NB4 (cell line): Measurements from ENCODE around the gene PLXNA2.

Source experiments
- DNase-seq: peaks from one replicate; pipeline ENCODE4 v3.0.0; 2010; ENCODE audit warnings: low read depth
- H3K4me3 ChIP-seq: one replicate; pipeline ENCODE4 v1.5.1; 2011; ENCODE audit warnings: mild to moderate bottlenecking, low read depth, low read length, moderate library complexity
- MYC ChIP-seq: IDR thresholded peaks from 2 replicates; pipeline ENCODE4 v1.6.1; 2011; ENCODE audit warnings: low read depth, low read length
- POLR2A ChIP-seq: IDR thresholded peaks from 2 replicates; pipeline ENCODE4 v1.6.1; 2011; ENCODE audit warnings: mild to moderate bottlenecking; ENCODE audit not compliant: insufficient read length; ENCODE audit errors: extremely low read depth
- TF ChIP-seq, protein P1 (sequence below): IDR thresholded peaks from one replicate; pipeline ENCODE4 v1.5.1; 2012; ENCODE audit warnings: low read depth, low read length
- TF ChIP-seq, protein P2 (sequence below): IDR thresholded peaks from 2 replicates; pipeline ENCODE4 v1.6.1; 2011; ENCODE audit warnings: low read depth, low read length

PLXNA2 gene

DNA sequence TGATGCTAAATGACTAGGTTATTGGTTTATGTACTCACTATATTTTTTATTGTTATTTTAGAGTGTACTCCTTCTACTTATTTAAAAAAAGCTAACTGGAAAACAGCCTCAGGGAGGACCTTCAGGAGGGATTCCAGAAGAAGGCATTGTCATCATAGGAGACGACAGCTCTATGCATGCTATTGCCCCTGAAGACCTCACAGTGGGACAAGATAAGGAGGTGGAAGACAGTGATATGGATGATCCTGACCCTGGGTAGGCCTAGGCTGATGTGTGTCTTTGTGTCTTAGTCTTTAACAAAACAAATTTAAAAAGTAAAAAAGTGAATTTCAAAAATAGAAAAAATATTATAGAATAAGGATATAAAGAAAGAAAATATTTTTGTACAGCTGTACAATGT is 177.6 kb downstream of the PLXNA2 start:
- no peak overlapping the region for H3K4me3 ChIP-seq
- TF ChIP-seq MYC (no peak), POLR2A (no peak)
- TF ChIP-seq, protein P1, sequence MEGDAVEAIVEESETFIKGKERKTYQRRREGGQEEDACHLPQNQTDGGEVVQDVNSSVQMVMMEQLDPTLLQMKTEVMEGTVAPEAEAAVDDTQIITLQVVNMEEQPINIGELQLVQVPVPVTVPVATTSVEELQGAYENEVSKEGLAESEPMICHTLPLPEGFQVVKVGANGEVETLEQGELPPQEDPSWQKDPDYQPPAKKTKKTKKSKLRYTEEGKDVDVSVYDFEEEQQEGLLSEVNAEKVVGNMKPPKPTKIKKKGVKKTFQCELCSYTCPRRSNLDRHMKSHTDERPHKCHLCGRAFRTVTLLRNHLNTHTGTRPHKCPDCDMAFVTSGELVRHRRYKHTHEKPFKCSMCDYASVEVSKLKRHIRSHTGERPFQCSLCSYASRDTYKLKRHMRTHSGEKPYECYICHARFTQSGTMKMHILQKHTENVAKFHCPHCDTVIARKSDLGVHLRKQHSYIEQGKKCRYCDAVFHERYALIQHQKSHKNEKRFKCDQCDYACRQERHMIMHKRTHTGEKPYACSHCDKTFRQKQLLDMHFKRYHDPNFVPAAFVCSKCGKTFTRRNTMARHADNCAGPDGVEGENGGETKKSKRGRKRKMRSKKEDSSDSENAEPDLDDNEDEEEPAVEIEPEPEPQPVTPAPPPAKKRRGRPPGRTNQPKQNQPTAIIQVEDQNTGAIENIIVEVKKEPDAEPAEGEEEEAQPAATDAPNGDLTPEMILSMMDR = no peak
- TF ChIP-seq, protein P2, sequence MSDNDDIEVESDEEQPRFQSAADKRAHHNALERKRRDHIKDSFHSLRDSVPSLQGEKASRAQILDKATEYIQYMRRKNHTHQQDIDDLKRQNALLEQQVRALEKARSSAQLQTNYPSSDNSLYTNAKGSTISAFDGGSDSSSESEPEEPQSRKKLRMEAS = no peak
- DNase-seq = no peak

DNA sequence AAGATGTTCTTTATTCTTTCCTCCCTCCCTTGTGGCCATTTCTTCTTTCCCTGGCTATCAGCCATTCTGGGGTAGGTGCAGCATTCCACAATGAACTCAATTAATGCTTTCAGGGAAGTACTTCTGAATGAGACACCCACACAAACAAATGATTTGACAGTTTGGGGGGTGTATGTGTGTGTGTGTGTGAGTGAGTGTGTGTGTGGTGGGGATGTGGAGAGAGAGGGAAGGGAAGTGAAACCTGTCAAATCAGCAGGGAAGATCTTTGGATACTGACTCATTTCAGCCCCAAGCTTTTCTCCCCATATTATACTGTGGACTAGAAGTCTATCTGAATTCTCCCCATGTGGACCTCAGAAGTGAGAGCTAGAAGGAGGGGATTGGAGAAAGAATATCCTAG is 178.3 kb downstream of the PLXNA2 start:
- TF ChIP-seq, protein P1 = no peak
- TF ChIP-seq, protein P2 = no peak
- TF ChIP-seq POLR2A (no peak), MYC (no peak)
- H3K4me3 ChIP-seq = no peak overlapping the region
- peak; percentile 76 for DNase-seq

DNA sequence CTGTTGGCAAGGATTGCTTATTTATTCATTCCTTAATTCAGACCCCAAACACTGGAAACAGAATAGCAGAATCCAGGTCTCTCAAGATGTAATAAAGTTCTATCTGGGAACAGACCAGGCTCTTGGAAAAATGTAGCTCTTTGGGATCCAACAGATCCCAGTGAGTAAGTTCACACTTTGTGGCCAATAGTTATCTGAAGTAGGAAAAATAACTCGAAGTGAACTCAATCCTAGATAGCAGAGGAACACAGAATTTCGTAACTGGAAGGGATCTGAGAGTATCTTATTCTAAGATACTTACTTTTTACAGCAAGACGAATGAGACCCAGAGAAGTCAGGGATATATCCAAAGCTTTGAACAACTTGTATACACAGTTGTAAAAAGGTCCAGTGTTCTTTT is 182.6 kb downstream of the PLXNA2 start:
- TF ChIP-seq, protein P1 = no peak
- TF ChIP-seq MYC (no peak), POLR2A (no peak)
- TF ChIP-seq, protein P2 = no peak
- no peak for DNase-seq
- H3K4me3 ChIP-seq = no peak overlapping the region

DNA sequence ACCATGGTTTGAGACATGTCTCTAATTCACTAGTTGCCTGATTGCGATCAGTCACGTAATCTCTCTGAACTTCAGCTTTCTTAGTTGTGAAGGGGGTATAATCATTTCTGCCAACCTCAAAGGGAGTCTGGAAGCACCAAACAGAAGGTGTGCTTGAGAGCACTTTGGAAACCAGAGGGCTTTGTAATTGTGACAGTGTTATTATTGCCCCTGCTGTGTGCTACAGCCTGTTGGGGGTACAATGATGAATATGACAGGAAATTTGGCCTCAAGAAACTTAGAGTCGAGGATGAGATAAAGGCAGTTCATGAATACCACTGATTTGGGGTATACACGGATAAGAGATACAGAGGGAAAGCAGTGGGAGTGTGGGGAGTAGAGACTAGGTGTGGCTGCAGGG is 183.1 kb downstream of the PLXNA2 start:
- DNase-seq = no peak
- H3K4me3 ChIP-seq = no peak overlapping the region
- TF ChIP-seq, protein P2 = no peak
- TF ChIP-seq, protein P1 = no peak

DNA sequence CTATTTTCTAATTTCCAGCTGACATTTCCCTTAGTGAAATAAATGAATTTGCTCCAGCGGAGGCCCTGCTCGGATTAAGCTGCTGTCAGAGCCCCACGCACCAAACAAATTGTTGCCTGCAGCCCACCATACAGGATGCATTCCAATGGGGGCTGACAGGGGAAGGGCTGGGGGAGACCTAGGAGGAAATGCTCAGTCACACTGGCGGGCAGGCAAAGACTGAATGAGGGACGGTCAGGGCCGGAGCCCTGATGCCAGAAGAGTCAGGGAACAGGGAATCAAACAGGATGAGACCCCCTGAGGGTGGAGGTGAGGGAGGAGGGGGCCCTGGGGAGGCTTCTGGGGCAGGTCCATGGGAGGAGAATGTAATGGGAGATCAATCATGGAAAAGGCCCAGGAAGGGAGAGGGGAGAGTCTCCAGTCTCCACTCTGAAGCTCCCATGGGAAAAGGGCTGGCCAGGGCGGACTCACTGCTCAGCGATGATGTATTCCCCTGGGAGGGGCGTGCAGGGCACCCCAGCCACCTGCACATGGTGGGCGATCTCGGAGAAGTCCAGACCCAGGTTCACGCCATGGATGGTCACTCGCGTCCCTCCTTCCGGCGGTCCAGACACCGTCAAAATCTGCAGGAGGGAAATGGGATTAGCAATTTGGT is 183.8 kb downstream of the PLXNA2 start:
- no peak for DNase-seq
- TF ChIP-seq, protein P2 = no peak
- TF ChIP-seq, protein P1 = no peak
- TF ChIP-seq MYC (no peak), POLR2A (no peak)
- H3K4me3 ChIP-seq = no peak overlapping the region

DNA sequence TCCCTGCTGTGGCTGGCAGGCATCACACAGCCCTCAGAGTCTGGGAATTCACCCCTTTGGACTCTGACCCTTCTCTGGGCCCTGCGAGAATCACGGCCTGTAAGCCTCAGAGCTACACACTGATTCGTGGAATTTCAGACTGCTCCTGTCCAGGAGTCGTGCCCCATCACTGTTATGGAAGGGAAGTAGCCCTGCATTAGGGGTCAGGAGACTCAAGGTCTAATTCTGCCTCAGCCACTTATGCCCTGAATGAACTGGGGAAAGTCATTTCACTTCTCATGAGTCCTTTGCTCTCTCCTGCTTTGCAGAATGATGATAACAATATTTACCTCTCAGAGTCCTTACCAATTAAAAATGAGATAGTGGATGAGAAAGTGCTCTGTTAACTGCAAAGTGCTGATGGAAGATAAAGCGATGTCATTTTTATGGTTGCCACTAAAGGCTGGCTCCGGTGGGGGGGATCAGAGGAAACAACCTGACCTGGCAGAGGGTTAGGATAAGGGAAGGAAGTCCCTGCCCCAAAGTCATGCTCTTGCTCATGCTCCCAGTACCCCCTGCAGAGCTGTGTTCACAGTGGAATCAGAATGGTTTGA is 184.7 kb downstream of the PLXNA2 start:
- DNase-seq = no peak
- TF ChIP-seq, protein P1 = no peak
- TF ChIP-seq MYC (no peak), POLR2A (no peak)
- TF ChIP-seq, protein P2 = no peak
- no peak overlapping the region for H3K4me3 ChIP-seq
